Suprapubic skin (tissue), 4 donors: ENCODE measurements around the gene MED13L.

Experiments used
- CTCF ChIP-seq, 2 donors: fragments of 200-600 bp in 1 of 2; fragments of 450-650 bp in 1 of 2; sonication (generic) in 1 of 2; IDR thresholded peaks; one replicate each; pipeline ENCODE4 v1.5.1; 2016 to 2019; ENCODE audit warnings: antibody characterized with exemption in 2 of 2, mild to moderate bottlenecking in 1 of 2, moderate library complexity in 1 of 2
- EP300 ChIP-seq: sonication (generic); formaldehyde crosslinking; IDR thresholded peaks from one replicate; pipeline ENCODE4 v1.6.1; 2017; ENCODE audit warnings: antibody characterized with exemption
- POLR2A ChIP-seq, 2 donors: fragments of 450-650 bp; IDR thresholded peaks; one replicate each; pipeline ENCODE4 v1.6.1; 2017; ENCODE audit warnings: antibody characterized with exemption in 2 of 2, mild to moderate bottlenecking in 2 of 2, moderate library complexity in 2 of 2
- POLR2AphosphoS5 ChIP-seq, 3 donors: sonication (generic); formaldehyde crosslinking; IDR thresholded peaks; one replicate each; pipeline ENCODE4 v1.6.1; 2017; ENCODE audit warnings: antibody characterized with exemption in 3 of 3

GRCh38 chr12:116278279-116278626 is 760 bp upstream of the MED13L start:
- TF ChIP-seq CTCF (IDR thresholded peaks at IDR 0.05) (no peak), POLR2A (IDR thresholded peaks at IDR 0.05) (no peak), EP300 (no peak), POLR2AphosphoS5 (IDR thresholded peaks at IDR 0.05) (no peak)
